GM12872 (cell line): ENCODE results near the gene PTMS.

Source experiments
- CTCF ChIP-seq: IDR thresholded peaks from 3 replicates; pipeline ENCODE4 v1.5.1; 2011; ENCODE audit warnings: low read depth, mild to moderate bottlenecking, low read length, moderate library complexity; ENCODE audit not compliant: insufficient read depth

Gene PTMS

GRCh38 chr12:6819106-6820030 lies 53.2 kb downstream of the PTMS start:
- no peak for TF ChIP-seq CTCF

DNA sequence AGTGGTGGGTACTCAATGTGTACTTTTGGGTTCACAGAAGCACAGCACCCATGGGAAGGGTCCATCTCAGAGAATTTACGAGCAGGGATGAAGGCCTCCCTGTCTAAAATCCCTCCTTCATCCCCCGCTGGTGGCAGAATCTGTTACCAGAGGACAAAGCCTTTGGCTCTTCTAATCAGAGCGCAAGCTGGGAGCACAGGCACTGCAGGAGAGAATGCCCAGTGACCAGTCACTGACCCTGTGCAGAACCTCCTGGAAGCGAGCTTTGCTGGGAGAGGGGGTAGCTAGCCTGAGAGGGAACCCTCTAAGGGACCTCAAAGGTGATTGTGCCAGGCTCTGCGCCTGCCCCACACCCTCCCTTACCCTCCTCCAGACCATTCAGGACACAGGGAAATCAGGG lies 54.0 kb downstream of the PTMS start:
- TF ChIP-seq CTCF: no peak
